Nephron (organoid): ENCODE measurements around the gene ST3GAL5.

Experiments
- H3K27ac Mint-ChIP-seq, 3 experiments: 2 replicates each; pipeline ENCODE4 v1.8.0; 2020; ENCODE audit warnings: mixed read lengths in 3 of 3, mild to moderate bottlenecking in 2 of 3, moderate library complexity in 1 of 3
- H3K27me3 Mint-ChIP-seq: 2 replicates; pipeline ENCODE4 v1.8.0; 2021; ENCODE audit warnings: low read depth, mild to moderate bottlenecking, moderate library complexity, mixed read lengths
- H3K36me3 Mint-ChIP-seq: 2 replicates; pipeline ENCODE4 v1.8.0; 2020; ENCODE audit warnings: low read depth, mixed read lengths
- H3K4me1 Mint-ChIP-seq: 2 replicates; pipeline ENCODE4 v1.8.0; 2020; ENCODE audit warnings: mixed read lengths
- H3K4me3 Mint-ChIP-seq, 3 experiments: 2 replicates each; pipeline ENCODE4 v1.8.0; 2020; ENCODE audit warnings: mild to moderate bottlenecking in 3 of 3, mixed read lengths in 3 of 3, moderate library complexity in 2 of 3
- H3K9me3 Mint-ChIP-seq: 2 replicates; pipeline ENCODE4 v1.8.0; 2020; ENCODE audit warnings: mixed read lengths
- TF ChIP-seq, protein P1 (sequence below), 3 experiments: fragments of 200-600 bp; sonication (generic); IDR thresholded peaks; one replicate each; pipeline ENCODE4 v1.5.0; 2021; ENCODE audit warnings: antibody characterized with exemption in 3 of 3; ENCODE audit not compliant: unreplicated experiment in 3 of 3

The ST3GAL5 gene

DNA sequence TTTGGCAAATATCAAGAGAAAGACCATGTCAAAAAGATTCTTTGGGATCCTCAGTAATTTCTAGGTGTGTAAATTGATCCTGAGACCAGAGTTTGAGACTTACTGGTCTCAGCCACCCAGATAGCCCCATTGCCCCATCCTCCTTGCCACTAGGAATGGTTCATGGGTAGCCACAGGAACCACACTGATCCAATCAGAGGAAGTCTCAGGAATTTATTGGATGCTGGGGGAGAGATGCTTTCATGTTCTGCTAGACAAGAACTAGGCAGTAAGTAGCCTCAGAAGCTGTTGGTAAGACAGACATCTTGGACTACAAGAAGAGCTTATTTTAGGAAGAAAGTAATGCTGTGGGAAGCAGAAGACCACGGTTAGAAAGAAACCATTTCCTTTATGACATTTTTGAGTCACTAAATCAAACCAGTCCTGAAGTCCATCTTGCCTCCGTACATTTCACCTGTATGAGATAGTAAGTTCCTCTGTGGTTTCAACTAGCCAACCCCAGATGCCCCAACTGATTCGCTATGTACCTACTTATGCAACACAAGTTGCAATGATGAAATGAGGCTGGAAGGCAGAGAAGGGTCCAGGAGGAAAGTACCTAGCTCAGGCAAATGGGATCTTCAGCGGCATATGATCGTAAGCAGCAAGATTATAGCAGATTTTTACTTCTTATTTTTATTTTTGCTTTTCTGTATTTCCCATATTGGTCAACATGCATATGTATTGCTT, 3.6 kb upstream of the ST3GAL5 start:
- Mint-ChIP-seq H3K9me3 (peaks cover 12% of the 10 kb centered on the region), H3K36me3 (no peaks in the 10 kb centered on the region), H3K27me3 (peaks cover 5% of the 10 kb centered on the region), H3K4me3 (no peak overlapping the region), H3K27ac (peak overlapping the region in 2 of 3 experiments; percentile 76 to 78), H3K4me1 (peaks cover 47% of the 10 kb centered on the region)
- TF ChIP-seq, protein P1, sequence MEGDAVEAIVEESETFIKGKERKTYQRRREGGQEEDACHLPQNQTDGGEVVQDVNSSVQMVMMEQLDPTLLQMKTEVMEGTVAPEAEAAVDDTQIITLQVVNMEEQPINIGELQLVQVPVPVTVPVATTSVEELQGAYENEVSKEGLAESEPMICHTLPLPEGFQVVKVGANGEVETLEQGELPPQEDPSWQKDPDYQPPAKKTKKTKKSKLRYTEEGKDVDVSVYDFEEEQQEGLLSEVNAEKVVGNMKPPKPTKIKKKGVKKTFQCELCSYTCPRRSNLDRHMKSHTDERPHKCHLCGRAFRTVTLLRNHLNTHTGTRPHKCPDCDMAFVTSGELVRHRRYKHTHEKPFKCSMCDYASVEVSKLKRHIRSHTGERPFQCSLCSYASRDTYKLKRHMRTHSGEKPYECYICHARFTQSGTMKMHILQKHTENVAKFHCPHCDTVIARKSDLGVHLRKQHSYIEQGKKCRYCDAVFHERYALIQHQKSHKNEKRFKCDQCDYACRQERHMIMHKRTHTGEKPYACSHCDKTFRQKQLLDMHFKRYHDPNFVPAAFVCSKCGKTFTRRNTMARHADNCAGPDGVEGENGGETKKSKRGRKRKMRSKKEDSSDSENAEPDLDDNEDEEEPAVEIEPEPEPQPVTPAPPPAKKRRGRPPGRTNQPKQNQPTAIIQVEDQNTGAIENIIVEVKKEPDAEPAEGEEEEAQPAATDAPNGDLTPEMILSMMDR (IDR thresholded peaks at IDR 0.05; ENCODE audit: unreplicated experiment in 3 of 3), result no peak

DNA sequence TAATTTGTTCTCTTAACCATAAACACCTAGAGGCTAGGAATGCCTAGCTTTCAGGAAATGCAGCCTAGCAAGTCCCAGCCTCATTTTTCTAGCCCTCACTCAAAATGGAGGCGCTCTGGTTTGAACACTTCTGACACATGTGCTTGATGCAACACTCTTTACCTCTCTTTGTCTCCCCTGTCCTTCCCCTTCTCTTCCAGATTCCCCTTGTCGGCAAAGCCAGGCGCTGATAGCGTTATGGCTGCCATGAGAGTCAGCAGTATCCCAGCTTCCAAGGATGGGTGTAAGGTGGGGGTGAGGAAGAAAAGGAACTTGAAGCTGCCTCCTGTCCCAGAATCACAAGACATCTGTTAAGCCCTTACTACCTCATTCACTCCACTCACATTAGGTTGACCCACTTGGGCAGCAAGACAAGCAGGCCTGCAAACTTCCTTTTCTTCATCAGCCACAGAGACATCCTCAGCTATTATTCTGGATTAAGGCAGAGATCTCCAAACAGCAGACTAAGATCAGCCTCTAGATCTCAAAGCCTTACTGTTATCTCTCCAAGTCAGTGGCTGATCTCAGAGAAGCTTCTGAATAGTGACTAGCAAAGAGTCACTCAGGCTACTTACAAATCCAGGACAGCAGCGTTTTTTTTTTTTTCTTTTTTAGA, 1.9 kb upstream of the ST3GAL5 start:
- TF ChIP-seq, protein P1 (IDR thresholded peaks at IDR 0.05; ENCODE audit: unreplicated experiment in 3 of 3), result no peak
- Mint-ChIP-seq H3K27ac (peak overlapping the region in 2 of 3 experiments; percentile 25 to 73), H3K9me3 (peaks cover 10% of the 10 kb centered on the region), H3K27me3 (peaks cover 5% of the 10 kb centered on the region), H3K4me1 (peaks cover 63% of the 10 kb centered on the region), H3K36me3 (no peaks in the 10 kb centered on the region), H3K4me3 (peak overlapping the region; percentile 78 to 85 (median 79))

DNA sequence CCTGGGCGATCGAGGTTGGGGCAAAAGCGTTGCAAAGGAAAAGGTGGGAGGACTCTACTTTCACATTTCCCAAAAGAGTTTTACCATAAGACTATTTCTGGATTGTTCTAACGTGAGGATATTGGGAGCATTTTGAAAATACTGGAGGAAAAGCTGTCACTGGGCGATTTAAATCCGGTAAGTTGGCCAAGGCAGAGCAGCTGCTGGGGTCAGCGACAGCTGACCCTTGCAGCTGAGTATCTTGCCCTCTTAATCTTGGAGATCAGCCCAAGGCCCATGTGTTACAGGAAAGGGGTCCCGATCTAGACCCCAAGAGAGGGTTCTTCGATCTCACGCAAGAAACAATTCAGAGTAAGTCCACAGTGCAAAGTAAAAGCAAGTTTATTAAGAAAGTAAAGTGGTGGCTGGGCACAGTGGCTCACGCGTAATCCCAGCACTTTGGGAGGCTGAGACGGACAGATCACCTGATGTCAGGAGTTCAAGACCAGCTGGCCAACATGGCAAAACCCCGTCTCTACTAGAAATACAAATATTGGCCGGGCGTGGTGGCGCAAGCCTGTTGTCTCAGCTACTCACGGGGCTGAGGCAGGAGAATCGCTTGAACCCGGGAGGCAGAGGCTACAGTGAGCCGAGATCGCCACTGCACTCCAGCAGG, 964 bp upstream of the ST3GAL5 start:
- peaks cover 5% of the 10 kb centered on the region for H3K9me3 Mint-ChIP-seq
- peak overlapping the region; percentile 76 to 97 (median 94) for H3K27ac Mint-ChIP-seq
- TF ChIP-seq, protein P1 (IDR thresholded peaks at IDR 0.05; ENCODE audit: unreplicated experiment in 3 of 3), result no peak
- H3K36me3 Mint-ChIP-seq, result no peaks in the 10 kb centered on the region
- peaks cover 5% of the 10 kb centered on the region for H3K27me3 Mint-ChIP-seq
- peaks cover 68% of the 10 kb centered on the region for H3K4me1 Mint-ChIP-seq
- H3K4me3 Mint-ChIP-seq, result peak overlapping the region; percentile 86 to 96 (median 91)

DNA sequence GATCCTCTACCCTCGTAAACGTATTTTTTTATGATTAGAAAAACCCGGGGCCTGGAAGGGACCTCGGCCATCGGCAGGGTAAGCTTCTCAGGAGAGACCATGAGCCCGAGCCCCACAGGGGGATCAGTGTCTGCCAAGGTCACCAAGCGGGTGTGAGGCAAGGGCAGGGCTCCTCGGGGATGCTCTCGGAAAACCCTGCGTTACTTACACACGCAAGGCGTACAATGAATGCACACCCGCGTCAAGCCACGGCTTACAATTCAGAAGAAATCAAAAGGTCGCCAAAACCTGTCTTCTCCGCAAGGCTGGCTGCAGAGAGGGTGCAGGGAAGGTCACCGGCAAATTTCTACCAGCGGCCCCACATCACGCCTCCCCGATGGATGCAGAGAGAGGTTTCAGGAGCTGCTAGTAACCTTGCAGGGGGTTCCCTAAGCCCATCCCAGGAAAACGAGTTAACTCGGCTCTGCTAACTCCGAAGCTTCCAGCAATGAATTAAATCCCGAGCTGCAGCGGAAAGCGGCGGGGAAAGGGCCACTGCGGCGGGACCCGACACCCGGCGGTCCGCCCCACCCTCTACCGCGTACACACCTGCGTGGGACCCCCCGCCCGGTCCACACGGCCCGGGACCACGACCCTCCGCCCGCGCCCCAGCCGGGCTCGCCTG, 638 bp downstream of the ST3GAL5 start:
- H3K27ac Mint-ChIP-seq, result peak overlapping the region in 2 of 3 experiments; percentile 73 to 84
- H3K36me3 Mint-ChIP-seq, result peaks cover 2% of the 10 kb centered on the region
- peaks cover 5% of the 10 kb centered on the region for H3K27me3 Mint-ChIP-seq
- H3K4me1 Mint-ChIP-seq, result peaks cover 66% of the 10 kb centered on the region
- peak overlapping the region; percentile 80 to 92 (median 81) for H3K4me3 Mint-ChIP-seq
- no peaks in the 10 kb centered on the region for H3K9me3 Mint-ChIP-seq
- TF ChIP-seq, protein P1 (IDR thresholded peaks at IDR 0.05; ENCODE audit: unreplicated experiment in 3 of 3), result no peak

DNA sequence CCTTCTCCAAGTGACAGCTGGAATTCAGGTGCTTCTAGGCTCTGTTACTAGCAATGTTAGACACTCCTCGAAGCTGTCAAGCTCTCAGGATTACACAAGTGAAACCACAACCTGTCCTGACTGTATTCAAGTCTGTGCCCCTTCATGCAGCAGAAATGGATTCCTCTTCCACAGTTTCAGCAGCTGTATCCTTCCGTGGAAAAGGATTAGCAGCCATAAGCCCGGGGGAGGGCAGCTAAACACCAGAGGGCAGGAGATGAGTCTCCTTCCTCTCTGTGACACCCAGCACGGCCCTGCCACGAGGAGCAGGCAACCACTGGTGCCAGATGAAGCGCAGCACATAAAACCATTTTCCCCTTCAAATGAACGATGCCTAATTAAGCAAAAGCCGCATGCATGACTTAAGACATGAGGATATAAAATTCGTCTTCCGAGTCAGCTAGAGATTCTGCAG, 1.2 kb downstream of the ST3GAL5 start:
- Mint-ChIP-seq H3K27me3 (peaks cover 5% of the 10 kb centered on the region), H3K36me3 (peaks cover 7% of the 10 kb centered on the region), H3K4me3 (peak overlapping the region; percentile 80 to 92 (median 81)), H3K4me1 (peaks cover 60% of the 10 kb centered on the region), H3K9me3 (no peaks in the 10 kb centered on the region), H3K27ac (peak overlapping the region in 2 of 3 experiments; percentile 73 to 84)
- TF ChIP-seq, protein P1 (IDR thresholded peaks at IDR 0.05; ENCODE audit: unreplicated experiment in 3 of 3), result no peak
